Activated effector memory CD4-positive, alpha-beta T cell treated with anti-CD3 and anti-CD28 coated beads, Interleukin-2, amount 50 U/mL, for 16 hours (primary cell): Measurements from ENCODE around the gene U2SURP.
"Not testable (repeated sequence)": the region's sequence is repeated elsewhere in the genome, so short reads cannot be mapped to it uniquely, and the experiment has no call there.

Source experiments
- DNase-seq: peaks from one replicate; pipeline ENCODE4 v3.0.0-alpha.2; 2020

U2SURP gene

GRCh38 chr3:142977399-142977728 is 24.0 kb upstream of the U2SURP start:
- DNase-seq, result no peak

DNA sequence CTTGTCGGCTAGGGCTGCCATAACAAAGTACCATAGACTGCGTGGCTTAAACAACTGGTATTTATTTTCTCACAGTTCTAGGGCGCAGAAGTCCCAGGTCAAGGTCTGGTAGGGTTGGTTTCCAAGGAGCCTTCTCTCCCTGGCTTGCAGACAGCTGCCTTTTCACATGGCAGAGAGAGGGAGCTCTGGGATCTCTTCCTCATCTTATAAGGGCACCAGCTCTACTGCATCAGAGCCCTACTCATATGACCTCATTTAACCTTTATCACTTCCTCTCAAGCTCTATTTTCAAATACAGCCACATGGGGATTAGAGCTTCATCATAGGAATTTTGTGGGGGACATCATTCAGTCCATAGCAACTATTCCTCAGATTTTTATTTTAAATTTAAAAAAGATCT is 20.3 kb upstream of the U2SURP start:
- DNase-seq, result no peak

GRCh38 chr3:142982038-142982773 is 19.2 kb upstream of the U2SURP start:
- no peak for DNase-seq

- no peak for DNase-seq
These were observed 18.1 kb upstream of the U2SURP start for GRCh38 chr3:142983318-142983717.

DNA sequence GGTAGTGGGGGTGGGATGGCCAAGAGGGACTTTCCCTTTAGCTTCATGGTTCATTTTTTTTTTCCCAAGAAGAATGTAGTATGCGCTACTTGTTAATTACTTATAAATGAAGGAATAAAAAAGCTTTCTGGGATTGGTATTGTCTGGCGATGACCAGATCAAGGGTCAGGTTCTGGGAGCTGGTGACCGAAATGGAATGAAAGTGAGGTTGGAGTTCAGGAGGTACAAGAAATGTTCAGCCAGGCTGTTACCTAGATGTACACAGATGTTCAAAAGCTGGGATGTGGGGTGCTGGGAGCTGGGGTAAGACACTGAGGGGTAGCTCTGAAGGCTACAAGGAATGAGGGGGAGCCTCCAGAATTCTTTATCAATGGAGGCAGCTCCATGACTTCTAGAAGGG is 17.1 kb upstream of the U2SURP start:
- no peak for DNase-seq

GRCh38 chr3:142987080-142987700 is 14.2 kb upstream of the U2SURP start:
- DNase-seq, result no peak

GRCh38 chr3:142987707-142988106 is 13.7 kb upstream of the U2SURP start:
- DNase-seq, result no peak

GRCh38 chr3:142988221-142988620 is 13.1 kb upstream of the U2SURP start:
- DNase-seq, result not testable (repeated sequence)

- DNase-seq, result not testable (repeated sequence)
These were observed 12.5 kb upstream of the U2SURP start for GRCh38 chr3:142988826-142989225.

DNA sequence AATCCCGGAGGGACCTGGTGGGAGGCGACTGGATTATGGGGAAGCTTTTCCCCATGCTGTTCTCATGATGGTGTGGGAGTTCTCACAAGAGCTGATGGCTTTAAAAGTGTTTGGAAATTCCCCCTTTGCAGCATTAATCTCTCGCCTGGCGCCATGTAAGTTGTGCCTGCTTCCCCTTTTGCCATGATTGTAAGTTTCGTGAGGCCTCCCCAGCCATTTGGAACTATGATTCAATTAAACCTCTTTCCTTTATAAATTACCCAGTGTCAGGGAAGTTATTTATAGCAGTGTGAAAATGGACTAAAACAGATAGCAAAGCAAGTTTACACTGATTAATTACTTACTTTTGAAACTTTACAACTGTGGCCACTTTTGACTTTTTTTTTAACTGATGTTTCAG is 10.6 kb upstream of the U2SURP start:
- DNase-seq, result no peak

DNA sequence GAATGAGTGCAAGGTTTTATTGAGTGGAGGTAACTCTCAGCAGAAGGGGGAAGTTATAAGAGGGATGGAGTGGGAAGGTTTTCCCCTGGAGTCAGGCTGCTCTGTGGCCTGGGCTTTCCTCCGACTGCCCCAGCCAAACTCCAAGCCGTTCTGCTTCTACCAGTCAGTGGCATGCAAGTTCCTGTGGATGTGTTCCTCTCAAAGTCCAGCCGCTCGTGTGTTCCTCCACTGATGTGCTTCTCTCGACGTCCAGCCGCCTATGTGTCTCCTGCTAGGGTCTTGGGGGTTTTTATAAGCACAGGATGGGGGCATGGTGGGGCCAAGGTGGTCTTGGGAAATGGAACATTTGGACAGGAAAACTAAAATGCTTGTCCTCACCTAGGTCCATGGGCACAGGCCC is 9.0 kb upstream of the U2SURP start:
- no peak for DNase-seq

DNA sequence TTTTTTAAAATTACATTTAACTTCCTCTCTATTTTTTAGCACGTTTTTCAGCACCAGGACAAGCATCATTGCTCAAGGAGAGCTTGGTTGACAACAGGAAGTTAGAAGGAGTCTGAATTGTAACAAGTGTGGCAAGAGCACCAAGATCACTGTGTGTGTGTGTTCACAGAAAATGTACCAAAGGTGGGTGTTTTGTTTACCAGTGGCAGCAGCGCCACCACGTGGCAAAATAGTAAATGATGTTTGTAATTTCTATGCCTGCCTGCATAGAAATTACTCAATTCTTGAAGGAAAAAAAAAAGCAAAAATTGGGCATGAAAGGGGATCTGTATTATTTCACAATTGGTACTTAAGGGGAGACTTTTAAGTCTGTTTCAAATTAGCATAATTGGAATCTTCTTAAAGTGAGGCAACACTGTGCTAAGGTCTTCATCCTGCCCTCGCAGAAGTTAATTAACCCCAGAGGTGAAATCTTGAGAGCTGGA is 7.4 kb upstream of the U2SURP start:
- peak; percentile 86 for DNase-seq

DNA sequence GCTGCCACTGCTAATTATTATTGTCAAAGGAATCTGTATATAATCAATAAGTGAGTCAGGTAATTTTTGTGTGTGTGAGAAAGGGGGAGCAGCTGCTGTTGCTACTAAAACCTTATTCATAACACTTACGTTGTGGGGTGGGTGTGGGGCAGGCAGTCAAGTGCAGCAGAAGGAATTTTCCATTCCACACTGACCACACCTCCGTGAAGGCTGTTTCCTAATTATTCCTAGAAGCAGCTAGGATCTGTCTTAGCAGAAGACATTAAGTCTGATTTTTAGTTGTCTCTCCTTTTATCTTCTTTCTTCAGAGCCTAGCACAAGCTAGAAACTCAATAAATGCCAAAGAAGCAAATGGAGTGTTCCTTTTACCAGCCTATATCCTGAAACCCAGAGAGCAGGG is 4.0 kb upstream of the U2SURP start:
- DNase-seq, result no peak

DNA sequence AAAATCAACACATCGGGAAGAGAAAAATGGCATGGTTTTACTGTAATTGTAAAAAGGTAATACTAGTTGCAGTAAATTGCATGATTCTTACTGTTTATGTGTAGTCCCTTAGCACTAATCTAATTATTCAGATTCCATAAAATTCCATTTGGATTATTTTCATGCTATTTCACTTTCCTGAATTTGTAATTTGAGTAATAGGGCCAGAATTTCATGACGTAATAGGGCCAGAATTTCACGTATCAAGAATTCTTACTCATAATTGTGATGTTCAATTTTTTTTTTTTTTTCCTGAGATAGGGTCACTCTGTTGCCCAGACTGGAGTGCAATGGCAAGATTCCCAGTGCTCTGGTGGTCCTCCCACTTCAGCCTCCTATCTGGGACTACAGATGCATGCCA is 2.9 kb upstream of the U2SURP start:
- no peak for DNase-seq

DNA sequence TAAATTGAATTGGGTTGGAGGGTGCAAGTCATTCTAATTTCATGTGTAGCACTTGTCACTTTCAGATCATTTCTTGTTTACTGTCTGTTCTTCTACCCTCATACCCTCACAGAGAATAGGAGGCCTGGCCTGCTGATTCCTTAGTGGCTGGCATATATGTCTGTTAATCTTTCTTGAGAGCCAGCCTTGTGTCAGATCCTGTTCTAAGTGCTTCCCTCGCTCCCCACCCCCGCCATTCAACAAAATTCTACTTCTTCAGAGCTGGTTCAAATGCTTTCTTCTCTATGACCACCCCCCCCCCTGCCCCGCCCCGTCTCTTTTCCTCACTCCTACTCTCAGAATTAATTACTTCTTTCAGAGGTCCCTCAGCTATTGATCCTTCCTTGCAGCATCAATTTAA is 1.5 kb upstream of the U2SURP start:
- DNase-seq, result no peak

DNA sequence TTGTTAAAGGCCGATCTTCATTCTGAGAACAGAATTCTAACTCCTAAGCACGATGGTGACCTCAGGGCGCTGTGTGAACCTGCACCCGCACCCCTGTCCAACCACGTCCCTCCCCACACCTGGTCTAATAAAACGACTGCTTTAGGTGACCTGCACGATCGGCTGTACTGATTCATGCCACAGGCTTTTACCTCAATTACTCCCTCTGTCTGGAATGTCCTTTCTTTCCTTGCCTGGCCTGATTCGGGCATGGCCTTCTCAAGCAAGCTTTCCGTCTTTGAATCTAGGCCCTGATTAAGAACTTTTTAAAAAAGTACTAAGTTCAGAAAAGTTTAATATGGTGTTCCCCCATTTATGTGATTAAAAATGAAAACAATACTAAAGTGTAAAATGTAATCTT is 842 bp upstream of the U2SURP start:
- no peak for DNase-seq

DNA sequence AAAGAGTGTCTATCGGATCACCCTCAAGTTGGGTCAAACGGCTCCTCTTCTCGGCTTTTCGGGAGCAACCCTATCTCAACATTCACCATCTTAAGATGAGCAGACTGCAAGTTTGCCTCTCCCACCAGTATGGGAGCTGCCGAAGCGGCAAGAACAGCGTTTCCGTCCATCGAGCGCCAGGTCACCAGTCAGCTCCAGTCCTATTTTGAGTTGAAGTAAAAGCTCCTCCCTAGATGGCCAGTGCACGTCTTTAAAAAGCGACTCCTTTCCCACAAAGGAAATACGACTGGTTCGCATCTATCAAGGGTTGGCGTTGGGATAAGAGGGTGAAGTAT is 369 bp upstream of the U2SURP start:
- DNase-seq, result no peak

DNA sequence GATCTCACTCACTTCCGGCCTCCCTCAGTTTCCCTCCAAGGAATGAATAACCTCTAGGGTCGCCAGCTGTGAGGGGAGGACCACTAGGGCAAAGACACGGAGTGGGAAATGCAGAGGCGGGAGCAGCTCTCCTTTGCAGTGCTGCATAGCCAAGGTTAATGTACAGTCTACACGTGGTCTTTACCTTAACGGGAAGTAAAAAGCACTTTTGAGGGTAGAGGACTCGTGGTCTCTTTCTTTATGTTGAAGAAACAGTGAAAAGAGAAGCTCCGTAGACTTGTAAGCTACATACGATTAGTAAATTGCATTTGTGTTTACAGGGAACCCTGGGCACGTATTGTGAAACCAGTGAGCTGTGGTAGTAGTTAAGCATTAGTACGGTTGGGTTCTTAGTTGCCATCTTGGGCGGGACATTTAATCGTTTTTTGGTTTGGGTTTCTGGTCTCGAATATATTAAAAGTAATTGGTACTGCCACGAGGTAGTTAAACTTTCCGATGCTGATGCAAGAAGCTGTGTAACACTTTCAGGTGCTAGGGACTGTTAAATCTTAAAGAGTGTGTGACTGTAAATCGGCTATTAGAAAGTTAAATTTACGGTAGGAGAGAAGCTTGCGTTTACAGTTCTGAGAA is 828 bp downstream of the U2SURP start:
- DNase-seq, result no peak

GRCh38 chr3:143002727-143003126 is 1.4 kb downstream of the U2SURP start:
- DNase-seq, result no peak

- no peak for DNase-seq
These were observed 3.5 kb downstream of the U2SURP start for GRCh38 chr3:143004823-143005222.

DNA sequence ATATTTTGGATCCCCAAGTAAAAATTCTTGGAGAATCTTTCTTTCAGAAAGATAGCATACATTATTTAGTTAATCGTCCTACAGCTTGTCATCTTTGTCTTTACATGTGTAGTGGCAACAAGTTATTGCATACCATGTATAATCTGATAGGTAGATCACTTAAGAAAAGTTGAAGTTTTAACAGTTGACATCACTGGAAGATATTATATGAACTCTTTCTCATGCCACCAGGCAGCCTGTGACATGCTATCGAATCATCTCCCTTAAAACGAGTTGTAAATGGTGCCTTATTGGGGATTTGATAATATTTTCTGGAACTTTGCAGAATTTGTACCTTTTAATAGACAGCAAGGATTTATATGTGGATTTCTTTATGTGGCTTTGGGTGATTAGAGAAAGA is 8.7 kb downstream of the U2SURP start:
- DNase-seq, result no peak

- DNase-seq, result no peak
These were observed 10.3 kb downstream of the U2SURP start for GRCh38 chr3:143011705-143012104.

GRCh38 chr3:143014921-143015320 is 13.6 kb downstream of the U2SURP start:
- no peak for DNase-seq

DNA sequence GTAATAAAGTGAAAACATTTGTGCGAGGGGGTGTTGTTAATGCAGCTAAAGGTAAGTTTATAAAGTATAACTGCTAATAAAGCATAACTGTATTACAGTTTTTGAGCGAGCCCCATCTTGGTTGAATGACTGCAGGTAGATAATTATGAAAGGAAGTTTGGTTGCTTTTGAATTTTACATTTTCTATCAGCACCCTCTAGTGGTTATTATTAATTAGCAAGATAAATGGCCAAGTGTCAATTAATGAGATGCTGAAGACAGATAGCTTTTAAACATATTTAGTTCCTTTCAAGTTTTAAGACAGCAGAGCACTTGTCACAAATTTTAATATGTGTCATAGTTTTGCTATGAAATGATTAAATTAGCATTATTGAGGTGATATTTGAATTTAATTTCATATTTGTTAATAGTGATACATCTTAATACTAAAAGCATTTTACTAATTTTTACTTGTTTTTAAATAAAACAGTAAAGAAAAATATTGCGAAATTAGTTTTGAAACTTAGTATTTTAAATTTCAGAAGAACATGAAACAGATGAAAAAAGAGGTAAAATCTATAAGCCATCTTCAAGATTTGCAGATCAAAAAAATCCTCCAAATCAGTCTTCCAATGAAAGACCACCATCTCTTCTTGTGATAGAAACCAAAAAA is 15.1 kb downstream of the U2SURP start:
- DNase-seq, result no peak
